ENCODE measurements around the gene RGS13.
"Not testable (repeated sequence)": the region's sequence is repeated elsewhere in the genome, so short reads cannot be mapped to it uniquely, and the experiment has no call there.

The RGS13 gene

DNA sequence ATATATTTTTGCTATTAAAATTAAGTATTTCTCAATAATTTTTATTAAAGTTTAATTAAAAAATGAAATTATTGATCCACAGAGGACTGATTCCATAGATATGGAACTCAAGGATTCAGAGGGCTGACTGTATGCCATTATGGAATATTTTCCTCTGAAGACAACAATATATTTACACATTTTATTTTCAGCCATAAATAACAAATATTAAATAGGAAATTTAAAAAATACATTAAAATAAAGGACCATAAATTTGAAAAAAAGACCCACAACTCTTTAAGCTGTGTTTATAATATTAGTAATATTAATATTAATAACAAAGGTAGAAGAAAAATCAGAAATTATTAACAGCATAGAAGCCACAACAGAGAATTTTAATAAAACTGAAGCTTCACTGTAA is 18.2 kb downstream of the RGS13 start:
- Histone ChIP-seq H3K27ac (ENCODE audit: low read length) (no peak overlapping the region), H3K4me1 (ENCODE audit: control insufficient read depth in 1 of 2, insufficient read depth in 2 of 2, low read length in 2 of 2) (no peaks in the 10 kb centered on the region), H3K9me3 (ENCODE audit: control insufficient read depth in 1 of 2, low read length in 2 of 2) (no peaks in the 10 kb centered on the region), H3K27me3 (ENCODE audit: low read depth, low read length) (no peaks in the 10 kb centered on the region), H3K4me3 (ENCODE audit: low read depth in 1 of 2, low read length in 2 of 2) (no peak overlapping the region), H3K36me3 (ENCODE audit: control insufficient read depth in 1 of 2, insufficient read depth in 2 of 2, low read length in 2 of 2) (no peaks in the 10 kb centered on the region)

DNA sequence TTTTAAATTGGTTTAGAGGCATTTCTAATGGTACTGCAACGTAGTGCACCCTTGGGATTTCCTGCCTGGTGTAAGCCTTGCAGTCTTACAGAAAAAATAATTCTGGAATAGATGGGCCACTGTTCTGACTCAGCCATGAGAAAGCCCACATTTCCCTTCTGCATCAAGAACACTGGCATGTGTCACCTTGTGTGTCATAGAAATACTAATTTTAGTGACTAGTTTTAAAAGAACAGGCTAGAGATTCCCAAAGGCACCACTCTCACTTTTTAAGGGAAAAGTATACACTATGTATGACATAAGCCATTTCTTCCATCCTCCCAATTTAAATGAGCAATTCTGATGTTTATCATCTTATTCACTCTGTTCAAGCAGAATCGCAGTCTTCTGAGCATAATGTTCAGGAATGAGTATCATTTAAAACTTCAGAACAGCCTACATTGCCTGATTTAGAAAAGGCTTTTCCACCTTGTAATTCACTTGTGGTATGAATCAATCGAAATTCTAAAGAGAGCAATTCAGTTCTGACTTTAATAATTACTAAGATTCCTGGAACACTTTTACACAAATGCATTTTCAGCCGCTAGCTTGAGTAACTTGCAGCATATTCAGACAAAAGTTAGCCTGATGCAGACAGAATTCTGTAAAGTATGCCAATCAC is 18.8 kb downstream of the RGS13 start:
- no peaks in the 10 kb centered on the region for H3K27me3 ChIP-seq (ENCODE audit: low read depth, low read length)
- H3K4me3 ChIP-seq (ENCODE audit: low read depth in 1 of 2, low read length in 2 of 2), result no peak overlapping the region
- no peak overlapping the region for H3K27ac ChIP-seq (ENCODE audit: low read length)
- no peaks in the 10 kb centered on the region for H3K4me1 ChIP-seq (ENCODE audit: control insufficient read depth in 1 of 2, insufficient read depth in 2 of 2, low read length in 2 of 2)
- H3K9me3 ChIP-seq (ENCODE audit: control insufficient read depth in 1 of 2, low read length in 2 of 2), result no peaks in the 10 kb centered on the region
- H3K36me3 ChIP-seq (ENCODE audit: control insufficient read depth in 1 of 2, insufficient read depth in 2 of 2, low read length in 2 of 2), result no peaks in the 10 kb centered on the region

DNA sequence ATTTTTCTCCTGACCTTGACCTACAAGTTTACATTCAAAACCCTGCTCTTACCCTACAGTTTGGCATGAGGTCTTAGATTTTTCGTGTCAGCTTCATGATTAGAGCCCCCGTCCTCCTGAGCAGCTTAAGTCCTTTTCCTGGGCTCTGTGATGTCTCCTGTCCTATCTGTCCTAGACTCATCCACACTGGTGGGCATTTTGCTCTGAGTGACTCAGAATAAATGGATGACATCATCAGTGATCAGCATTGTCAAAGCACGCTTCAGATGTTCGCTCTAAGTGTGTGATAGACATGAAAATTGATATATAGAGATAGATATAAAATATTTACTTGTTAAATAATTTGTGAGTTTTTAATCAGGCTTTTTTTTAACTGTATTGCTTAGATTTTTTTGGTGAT is 21.8 kb downstream of the RGS13 start:
- Histone ChIP-seq H3K9me3 (ENCODE audit: control insufficient read depth in 1 of 2, low read length in 2 of 2) (no peaks in the 10 kb centered on the region), H3K36me3 (ENCODE audit: control insufficient read depth in 1 of 2, insufficient read depth in 2 of 2, low read length in 2 of 2) (no peaks in the 10 kb centered on the region), H3K4me1 (ENCODE audit: control insufficient read depth in 1 of 2, insufficient read depth in 2 of 2, low read length in 2 of 2) (no peaks in the 10 kb centered on the region), H3K27ac (ENCODE audit: low read length) (no peak overlapping the region), H3K27me3 (ENCODE audit: low read depth, low read length) (no peaks in the 10 kb centered on the region), H3K4me3 (ENCODE audit: low read depth in 1 of 2, low read length in 2 of 2) (no peak overlapping the region)

DNA sequence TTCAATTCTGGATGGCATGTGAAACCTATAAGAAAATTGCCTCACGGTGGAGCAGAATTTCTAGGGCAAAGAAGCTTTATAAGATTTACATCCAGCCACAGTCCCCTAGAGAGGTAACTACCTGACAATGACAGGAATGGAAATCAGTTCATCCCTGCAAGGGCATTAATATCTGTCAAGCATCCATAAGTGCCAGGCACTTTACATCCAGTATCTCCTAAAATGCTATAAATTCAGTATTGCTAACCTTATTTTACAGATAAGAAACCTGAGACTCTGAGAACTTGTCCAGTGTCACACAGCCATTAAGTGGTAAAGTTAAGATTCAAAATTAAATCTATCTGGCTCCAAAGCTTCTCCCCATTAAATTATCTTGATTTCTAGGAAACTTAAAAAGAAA is 22.3 kb downstream of the RGS13 start:
- Histone ChIP-seq H3K4me3 (ENCODE audit: low read depth in 1 of 2, low read length in 2 of 2) (no peak overlapping the region), H3K27ac (ENCODE audit: low read length) (no peak overlapping the region), H3K36me3 (ENCODE audit: control insufficient read depth in 1 of 2, insufficient read depth in 2 of 2, low read length in 2 of 2) (no peaks in the 10 kb centered on the region), H3K9me3 (ENCODE audit: control insufficient read depth in 1 of 2, low read length in 2 of 2) (no peaks in the 10 kb centered on the region), H3K4me1 (ENCODE audit: control insufficient read depth in 1 of 2, insufficient read depth in 2 of 2, low read length in 2 of 2) (no peaks in the 10 kb centered on the region), H3K27me3 (ENCODE audit: low read depth, low read length) (no peaks in the 10 kb centered on the region)

DNA sequence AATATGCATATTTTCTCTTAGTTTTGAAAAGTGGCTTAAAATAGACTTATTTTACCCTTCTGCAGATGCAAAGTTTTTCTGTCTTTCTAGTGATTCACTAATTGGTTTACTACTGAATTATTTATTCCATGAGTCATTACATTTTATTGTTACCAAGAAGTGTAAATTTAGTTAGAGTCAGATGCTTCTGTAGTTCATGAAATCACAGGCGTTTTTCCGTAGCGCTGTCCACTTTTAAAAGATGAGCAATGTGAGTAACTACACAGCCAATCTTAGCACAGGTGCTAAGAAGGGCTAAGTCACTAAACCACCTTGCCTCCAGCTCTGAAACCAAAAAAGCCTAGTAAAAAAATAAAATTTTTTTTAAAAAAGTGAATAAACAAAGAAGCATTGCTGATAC is 24.7 kb downstream of the RGS13 start:
- Histone ChIP-seq H3K4me1 (ENCODE audit: control insufficient read depth in 1 of 2, insufficient read depth in 2 of 2, low read length in 2 of 2) (no peaks in the 10 kb centered on the region), H3K27ac (ENCODE audit: low read length) (no peak overlapping the region), H3K4me3 (ENCODE audit: low read depth in 1 of 2, low read length in 2 of 2) (no peak overlapping the region), H3K27me3 (ENCODE audit: low read depth, low read length) (no peaks in the 10 kb centered on the region), H3K9me3 (ENCODE audit: control insufficient read depth in 1 of 2, low read length in 2 of 2) (no peaks in the 10 kb centered on the region), H3K36me3 (ENCODE audit: control insufficient read depth in 1 of 2, insufficient read depth in 2 of 2, low read length in 2 of 2) (no peaks in the 10 kb centered on the region)

DNA sequence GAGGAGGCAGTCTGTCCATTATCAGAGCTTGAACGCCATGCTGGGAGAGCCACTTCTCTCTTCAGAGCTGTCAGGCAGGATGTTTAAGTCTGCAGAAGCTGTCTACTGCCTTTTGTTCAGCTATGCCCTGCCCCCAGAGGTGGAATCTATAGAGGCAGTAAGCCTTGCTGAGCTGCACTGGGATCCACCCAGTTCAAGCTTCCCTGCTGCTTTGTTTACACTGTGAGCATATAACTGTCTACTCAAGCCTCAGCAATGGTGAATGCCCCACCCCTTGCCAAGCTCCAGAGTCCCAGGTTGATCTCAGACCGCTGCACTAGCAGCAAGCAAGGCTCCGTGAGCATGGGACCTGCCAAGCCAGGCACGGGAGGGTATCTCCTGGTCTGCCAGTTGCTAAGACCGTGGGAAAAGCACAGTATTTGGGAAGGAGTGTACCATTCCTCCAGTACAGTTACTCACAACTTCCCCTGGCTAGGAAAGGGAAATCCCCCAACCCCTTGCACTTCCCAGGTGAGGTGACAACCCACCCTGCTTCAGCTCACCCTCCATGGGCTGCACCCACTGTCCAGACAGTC is 32.5 kb downstream of the RGS13 start:
- H3K4me1 ChIP-seq (ENCODE audit: control insufficient read depth in 1 of 2, insufficient read depth in 2 of 2, low read length in 2 of 2), result no peaks in the 10 kb centered on the region
- H3K27me3 ChIP-seq (ENCODE audit: low read depth, low read length), result no peaks in the 10 kb centered on the region
- H3K4me3 ChIP-seq (ENCODE audit: low read depth in 1 of 2, low read length in 2 of 2), result no peak overlapping the region

DNA sequence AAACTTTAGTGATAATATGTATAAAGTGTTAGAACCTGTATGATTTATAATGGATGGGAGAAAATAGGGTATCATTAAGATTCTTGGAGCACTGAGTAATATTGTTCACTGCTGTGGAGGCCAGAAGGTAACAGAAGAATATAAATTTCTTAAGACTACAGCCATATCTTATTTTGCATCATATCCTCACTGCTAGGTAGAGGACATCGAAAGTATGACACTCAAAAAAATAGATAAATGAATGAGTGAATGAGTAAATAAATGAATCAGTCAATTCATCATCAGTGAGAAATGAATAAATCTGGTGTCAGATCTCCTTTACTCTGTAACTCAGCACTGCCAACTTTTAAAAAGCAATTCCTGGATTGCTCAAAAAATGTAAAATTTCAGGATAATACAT is 33.2 kb downstream of the RGS13 start:
- no peaks in the 10 kb centered on the region for H3K4me1 ChIP-seq (ENCODE audit: control insufficient read depth in 1 of 2, insufficient read depth in 2 of 2, low read length in 2 of 2)
- H3K27me3 ChIP-seq (ENCODE audit: low read depth, low read length), result no peaks in the 10 kb centered on the region
- no peak overlapping the region for H3K27ac ChIP-seq (ENCODE audit: low read length)
- H3K9me3 ChIP-seq (ENCODE audit: control insufficient read depth in 1 of 2, low read length in 2 of 2), result no peaks in the 10 kb centered on the region
- H3K4me3 ChIP-seq (ENCODE audit: low read depth in 1 of 2, low read length in 2 of 2), result no peak overlapping the region
- H3K36me3 ChIP-seq (ENCODE audit: control insufficient read depth in 1 of 2, insufficient read depth in 2 of 2, low read length in 2 of 2), result no peaks in the 10 kb centered on the region

More for the DNA sequence above, 32.5 kb downstream of the RGS13 start:
- Histone ChIP-seq H3K9me3 (ENCODE audit: control insufficient read depth in 1 of 2, low read length in 2 of 2) (no peaks in the 10 kb centered on the region), H3K27ac (ENCODE audit: low read length) (no peak overlapping the region), H3K36me3 (ENCODE audit: control insufficient read depth in 1 of 2, insufficient read depth in 2 of 2, low read length in 2 of 2) (no peaks in the 10 kb centered on the region)

DNA sequence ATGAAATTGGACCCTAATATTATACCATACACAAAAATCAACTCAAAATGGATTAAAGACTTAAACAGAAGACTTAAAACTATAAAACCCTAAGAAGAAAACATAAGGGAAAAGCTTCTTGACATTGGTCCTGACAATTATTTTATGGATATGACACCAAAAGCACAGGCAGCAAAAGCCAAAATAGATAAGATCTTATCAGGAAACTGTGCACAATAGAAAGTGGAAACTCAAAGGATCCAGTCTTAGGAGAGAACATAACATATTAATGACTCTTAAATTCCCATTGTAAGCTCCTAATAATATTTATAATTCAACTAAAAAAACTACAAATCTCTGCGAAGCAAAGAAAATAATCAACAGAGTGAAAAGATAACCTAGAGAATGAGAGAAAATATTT is 39.8 kb downstream of the RGS13 start:
- no peaks in the 10 kb centered on the region for H3K9me3 ChIP-seq (ENCODE audit: control insufficient read depth in 1 of 2, low read length in 2 of 2)
- no peaks in the 10 kb centered on the region for H3K36me3 ChIP-seq (ENCODE audit: control insufficient read depth in 1 of 2, insufficient read depth in 2 of 2, low read length in 2 of 2)
- H3K27ac ChIP-seq (ENCODE audit: low read length), result no peak overlapping the region
- H3K4me1 ChIP-seq (ENCODE audit: control insufficient read depth in 1 of 2, insufficient read depth in 2 of 2, low read length in 2 of 2), result no peaks in the 10 kb centered on the region
- H3K27me3 ChIP-seq (ENCODE audit: low read depth, low read length), result no peaks in the 10 kb centered on the region
- H3K4me3 ChIP-seq (ENCODE audit: low read depth in 1 of 2, low read length in 2 of 2), result no peak overlapping the region

DNA sequence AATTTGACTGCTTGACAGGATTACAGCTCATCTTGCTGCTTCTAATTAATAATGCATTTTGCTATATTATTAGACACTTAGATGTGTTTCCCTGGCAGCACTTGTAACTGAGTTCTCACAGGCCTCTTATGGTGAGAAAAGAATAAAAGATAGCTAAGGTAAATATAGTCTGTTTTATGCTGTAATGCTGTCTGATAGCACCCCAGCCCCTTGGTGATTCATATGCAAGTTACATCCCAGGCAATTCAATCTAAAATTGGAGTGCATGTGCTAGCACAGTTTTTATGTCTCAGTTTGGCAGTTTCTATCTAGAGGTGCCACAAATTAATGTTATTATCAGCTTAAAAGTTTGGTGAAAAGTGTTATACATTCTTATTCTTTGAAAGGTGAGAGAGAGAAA is 42.2 kb downstream of the RGS13 start:
- H3K36me3 ChIP-seq (ENCODE audit: control insufficient read depth in 1 of 2, insufficient read depth in 2 of 2, low read length in 2 of 2), result no peaks in the 10 kb centered on the region
- H3K27ac ChIP-seq (ENCODE audit: low read length), result no peak overlapping the region
- no peaks in the 10 kb centered on the region for H3K4me1 ChIP-seq (ENCODE audit: control insufficient read depth in 1 of 2, insufficient read depth in 2 of 2, low read length in 2 of 2)
- H3K9me3 ChIP-seq (ENCODE audit: control insufficient read depth in 1 of 2, low read length in 2 of 2), result no peaks in the 10 kb centered on the region
- H3K4me3 ChIP-seq (ENCODE audit: low read depth in 1 of 2, low read length in 2 of 2), result no peak overlapping the region
- H3K27me3 ChIP-seq (ENCODE audit: low read depth, low read length), result no peaks in the 10 kb centered on the region

DNA sequence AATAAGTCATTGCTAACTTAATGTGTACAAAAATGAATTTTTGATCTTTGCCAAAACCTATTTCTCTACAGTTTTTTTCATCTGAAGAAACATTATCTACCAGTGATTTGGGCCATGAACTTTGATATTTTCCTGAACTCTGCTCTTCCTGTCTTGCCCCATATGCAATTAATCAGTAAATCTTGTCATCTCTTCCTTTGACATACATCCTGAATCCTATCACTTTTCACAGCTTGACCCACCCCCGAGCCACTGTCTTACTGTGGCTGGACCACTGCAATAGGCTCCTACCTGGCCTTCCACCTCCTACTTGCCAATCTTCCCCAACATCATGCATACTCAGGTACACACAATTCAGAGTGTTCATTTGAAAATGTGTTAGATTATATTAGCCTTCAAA is 46.4 kb downstream of the RGS13 start:
- H3K4me1 ChIP-seq (ENCODE audit: control insufficient read depth in 1 of 2, insufficient read depth in 2 of 2, low read length in 2 of 2), result no peaks in the 10 kb centered on the region
- no peak overlapping the region for H3K27ac ChIP-seq (ENCODE audit: low read length)

DNA sequence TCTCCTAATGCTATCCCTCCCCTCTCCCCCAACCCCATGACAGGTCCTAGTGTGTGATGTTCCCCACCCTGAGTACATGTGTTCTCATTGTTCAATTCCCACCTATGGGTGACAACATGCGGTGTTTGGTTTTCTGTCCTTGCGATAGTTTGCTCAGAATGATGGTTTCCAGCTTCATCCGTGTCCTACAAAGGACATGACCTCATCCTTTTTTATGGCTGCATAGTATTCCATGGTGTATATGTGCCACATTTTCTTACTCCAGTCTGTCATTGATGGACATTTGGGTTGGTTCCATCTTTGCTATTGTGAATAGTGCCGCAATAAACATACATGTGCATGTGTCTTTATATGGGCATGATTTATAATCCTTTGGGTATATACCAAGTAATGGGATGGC is 47.1 kb downstream of the RGS13 start:
- H3K27ac ChIP-seq (ENCODE audit: low read length); H3K4me3 ChIP-seq (ENCODE audit: low read depth in 1 of 2, low read length in 2 of 2); H3K27me3 ChIP-seq (ENCODE audit: low read depth, low read length); H3K36me3 ChIP-seq (ENCODE audit: control insufficient read depth in 1 of 2, insufficient read depth in 2 of 2, low read length in 2 of 2); H3K9me3 ChIP-seq (ENCODE audit: control insufficient read depth in 1 of 2, low read length in 2 of 2); H3K4me1 ChIP-seq (ENCODE audit: control insufficient read depth in 1 of 2, insufficient read depth in 2 of 2, low read length in 2 of 2): not testable (repeated sequence)

More for the DNA sequence above, 46.4 kb downstream of the RGS13 start:
- Histone ChIP-seq H3K9me3 (ENCODE audit: control insufficient read depth in 1 of 2, low read length in 2 of 2) (peaks cover 0 to 4% of the 10 kb centered on the region in 2 donors), H3K4me3 (ENCODE audit: low read depth in 1 of 2, low read length in 2 of 2) (no peak overlapping the region), H3K36me3 (ENCODE audit: control insufficient read depth in 1 of 2, insufficient read depth in 2 of 2, low read length in 2 of 2) (no peaks in the 10 kb centered on the region), H3K27me3 (ENCODE audit: low read depth, low read length) (no peaks in the 10 kb centered on the region)

DNA sequence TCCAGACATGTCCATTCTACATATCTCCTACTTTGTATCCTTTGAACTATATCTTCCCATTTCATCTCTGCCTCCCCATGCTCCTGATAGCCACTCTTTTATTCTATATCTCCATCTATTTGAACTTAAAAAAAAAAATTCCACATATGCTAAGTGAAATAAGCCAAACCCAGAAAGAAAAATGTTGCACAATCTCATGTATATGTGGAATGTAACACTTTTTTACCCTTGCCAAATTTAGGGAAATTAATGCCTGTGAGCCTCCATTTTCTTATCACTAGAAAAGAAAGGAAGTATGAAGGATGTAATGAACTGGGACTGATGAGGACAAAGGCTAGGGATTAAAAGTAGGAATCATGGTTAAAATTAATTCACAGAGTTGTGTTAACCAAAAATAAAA is 53.5 kb downstream of the RGS13 start:
- peaks cover 0 to under 1% of the 10 kb centered on the region in 2 donors for H3K9me3 ChIP-seq (ENCODE audit: control insufficient read depth in 1 of 2, low read length in 2 of 2)
- no peaks in the 10 kb centered on the region for H3K36me3 ChIP-seq (ENCODE audit: control insufficient read depth in 1 of 2, insufficient read depth in 2 of 2, low read length in 2 of 2)
- no peak overlapping the region for H3K27ac ChIP-seq (ENCODE audit: low read length)
- H3K4me1 ChIP-seq (ENCODE audit: control insufficient read depth in 1 of 2, insufficient read depth in 2 of 2, low read length in 2 of 2), result no peaks in the 10 kb centered on the region
- no peaks in the 10 kb centered on the region for H3K27me3 ChIP-seq (ENCODE audit: low read depth, low read length)
- H3K4me3 ChIP-seq (ENCODE audit: low read depth in 1 of 2, low read length in 2 of 2), result no peak overlapping the region

Data from muscle layer of duodenum (tissue), 2 donors.